A549 treated with AZD2906 at 1 μM for 4 hours (cell line): Measurements from ENCODE around the gene CLDN34. TPM values are rescaled to one million over a fixed set of nuclear protein-coding genes. Genes with fewer than 3 reads are reported as not detected.

Experiments
- total RNA-seq: library from RNA; stranded (reverse); fragments of 200-300 nt; extraction: Qiagen RNA extraction; gene quantifications from 5 replicates; pipeline ENCODE4 v1.2.3, GENCODE V29; 2022

The CLDN34 gene
- total RNA-seq = not detected in 5 replicates

GRCh38 chrX:9966775-9967408 is at the start of gene CLDN34:
Gene CLDN34, plus strand, starts transcription at chrX:9967358. Its CDS starts 0 bp downstream, at chrX:9967358.

Other genes starting within 250 kb of the CLDN34 start
- 0.21 to 0.49 TPM (median 0.34 TPM) in 5 replicates for gene GPR143, start 201.5 kb upstream of the CLDN34 start, total RNA-seq
- gene SHROOM2, start 180.9 kb upstream of the CLDN34 start, total RNA-seq = 0.74 to 1.1 TPM (median 0.95 TPM) in 5 replicates
- gene CLCN4, start 189.6 kb downstream of the CLDN34 start, total RNA-seq = 3.9 to 5.1 TPM (median 4.4 TPM) in 5 replicates